ENCODE results near the gene DNAJC10.
"Not testable (repeated sequence)": the region's sequence is repeated elsewhere in the genome, so short reads cannot be mapped to it uniquely, and the experiment has no call there.

Gene DNAJC10

GRCh38 chr2:182724656-182725055 is 8.6 kb downstream of the DNAJC10 start:
- DNase-seq (ENCODE audit: low spot score) = no peak

GRCh38 chr2:182726473-182726872 is 10.4 kb downstream of the DNAJC10 start:
- no peak for DNase-seq (ENCODE audit: low spot score)

DNA sequence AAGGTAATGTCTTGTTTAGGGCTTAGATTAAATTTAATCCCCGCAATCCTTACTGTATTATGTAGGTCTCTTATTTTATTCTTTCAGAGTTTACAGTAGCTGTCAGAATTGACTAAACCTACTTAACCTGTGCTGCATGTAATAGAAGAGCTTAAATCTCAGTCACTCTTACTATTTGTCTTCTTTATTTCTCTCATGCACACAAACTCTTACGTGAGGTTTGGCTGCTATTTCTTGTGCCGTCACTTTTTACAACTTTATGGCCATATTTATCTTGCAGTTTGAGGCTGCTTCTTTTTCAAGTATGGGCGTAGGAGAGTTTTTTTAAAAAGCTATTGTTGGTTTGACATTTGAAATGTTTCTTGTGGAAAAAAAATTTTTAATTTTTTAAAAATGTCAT is 12.0 kb downstream of the DNAJC10 start:
- DNase-seq (ENCODE audit: low spot score) = no peak

- no peak for DNase-seq (ENCODE audit: low spot score)
Measured at GRCh38 chr2:182729710-182730339, 13.8 kb downstream of the DNAJC10 start.

DNA sequence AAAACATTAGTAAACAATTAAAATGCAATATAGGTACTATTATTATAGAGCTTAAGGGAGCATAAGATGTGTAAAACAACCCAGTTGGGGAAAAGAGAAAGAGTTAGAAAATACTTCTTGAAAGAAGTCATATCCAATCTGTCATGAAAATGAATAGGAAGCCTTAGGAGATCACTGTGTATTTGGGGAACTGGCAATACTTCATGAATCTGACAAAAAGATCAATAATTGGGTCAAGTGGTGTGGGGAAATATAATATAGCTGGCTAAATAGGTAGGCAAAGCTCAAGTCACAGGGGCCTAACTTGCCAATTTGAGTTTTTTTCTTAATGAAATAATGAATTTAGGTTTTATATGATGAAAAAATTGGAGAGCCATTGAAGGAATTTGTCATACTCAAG is 14.4 kb downstream of the DNAJC10 start:
- DNase-seq (ENCODE audit: low spot score) = no peak

DNA sequence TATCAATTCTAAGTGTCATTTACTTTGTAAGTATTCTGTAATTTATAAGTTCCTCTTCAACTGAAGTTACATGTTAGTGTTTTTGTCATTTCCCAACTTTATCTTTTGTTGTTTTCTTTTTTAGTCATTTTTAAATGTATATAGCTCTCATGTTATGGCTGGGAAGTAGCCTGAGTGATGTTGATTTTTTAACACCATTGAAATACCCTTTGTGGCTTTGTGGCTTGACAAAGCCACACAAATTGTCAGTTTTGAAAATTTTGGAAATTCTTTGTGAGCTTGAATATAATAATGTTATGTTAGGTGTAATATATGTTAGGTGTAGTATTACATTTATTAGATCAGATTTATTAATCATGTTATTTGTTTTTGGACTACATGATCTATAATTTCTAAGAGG is 16.7 kb downstream of the DNAJC10 start:
- no peak for DNase-seq (ENCODE audit: low spot score)

GRCh38 chr2:182733572-182733971 is 17.5 kb downstream of the DNAJC10 start:
- no peak for DNase-seq (ENCODE audit: low spot score)

DNA sequence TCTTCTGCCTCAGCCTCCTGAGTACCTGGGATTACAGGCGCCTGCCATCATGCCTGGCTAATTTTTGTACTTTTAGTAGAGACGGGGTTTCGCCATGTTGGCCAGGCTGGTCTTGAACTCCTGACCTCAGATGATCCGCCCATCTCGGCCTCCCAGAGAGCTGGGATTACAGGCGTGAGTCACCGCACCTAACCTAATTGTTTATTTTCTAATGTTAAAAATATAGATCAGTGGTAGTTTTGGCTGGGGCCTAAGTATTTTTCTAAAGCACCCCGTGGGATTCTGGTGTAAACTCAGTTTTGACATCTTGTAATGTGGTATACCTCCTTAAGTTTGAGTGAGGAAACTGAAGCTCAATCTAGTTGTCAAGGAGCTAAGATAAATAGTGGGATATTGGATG is 20.8 kb downstream of the DNAJC10 start:
- not testable (repeated sequence) for DNase-seq (ENCODE audit: low spot score)

GRCh38 chr2:182740701-182741100 is 24.6 kb downstream of the DNAJC10 start:
- no peak for DNase-seq (ENCODE audit: low spot score)

DNA sequence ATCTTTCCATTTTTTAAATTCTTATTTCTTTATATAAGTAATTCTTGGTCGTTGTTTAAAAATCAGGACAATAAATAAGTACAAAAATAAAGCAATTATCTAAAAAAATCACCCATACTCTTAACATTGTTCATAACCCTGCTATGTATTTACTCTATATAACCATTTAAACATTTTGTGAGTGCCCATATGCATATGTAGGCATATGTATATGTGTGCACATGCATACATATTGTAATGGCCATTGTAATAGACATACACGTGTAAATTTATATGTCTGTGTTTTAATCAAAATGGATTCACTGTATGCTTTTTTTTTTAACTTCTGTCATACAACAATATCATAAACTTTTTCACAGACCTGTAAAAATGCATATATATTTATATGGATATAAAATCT is 25.6 kb downstream of the DNAJC10 start:
- DNase-seq (ENCODE audit: low spot score) = no peak

DNA sequence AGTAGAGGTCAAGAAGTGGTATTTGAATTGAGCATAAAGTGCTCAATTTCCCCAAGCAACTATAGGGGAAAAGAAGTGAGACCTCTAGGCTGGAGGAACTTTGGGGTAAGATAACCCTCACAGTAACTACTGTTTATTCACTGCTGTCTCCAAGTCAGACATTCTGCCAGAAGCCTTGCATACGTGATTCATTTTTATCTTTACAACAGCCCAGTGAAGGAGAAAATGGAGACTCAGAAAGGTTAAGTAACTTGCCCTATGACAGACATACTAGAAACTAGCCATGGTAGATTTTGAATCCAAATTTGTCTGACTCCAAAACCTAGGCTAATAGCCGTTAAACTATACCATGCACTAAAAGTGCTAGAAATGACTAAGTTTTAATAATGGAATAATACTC is 28.4 kb downstream of the DNAJC10 start:
- DNase-seq (ENCODE audit: low spot score) = no peak

GRCh38 chr2:182745061-182745460 is 29.0 kb downstream of the DNAJC10 start:
- DNase-seq (ENCODE audit: low spot score) = no peak

DNA sequence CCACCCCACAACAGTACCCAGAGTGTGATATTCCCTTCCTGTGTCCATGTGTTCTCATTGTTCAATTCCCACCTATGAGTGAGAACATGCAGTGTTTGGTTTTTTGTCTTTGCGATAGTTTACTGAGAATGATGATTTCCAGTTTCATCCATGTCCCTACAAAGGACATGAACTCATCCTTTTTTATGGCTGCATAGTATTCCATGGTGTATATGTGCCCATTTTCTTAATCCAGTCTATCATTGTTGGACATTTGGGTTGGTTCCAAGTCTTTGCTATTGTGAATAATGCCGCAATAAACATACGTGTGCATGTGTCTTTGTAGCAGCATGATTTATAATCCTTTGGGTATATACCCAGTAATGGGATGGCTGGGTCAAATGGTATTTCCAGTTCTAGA is 29.8 kb downstream of the DNAJC10 start:
- DNase-seq (ENCODE audit: low spot score) = not testable (repeated sequence)

- no peak for DNase-seq (ENCODE audit: low spot score)
Measured at GRCh38 chr2:182754231-182754630, 38.2 kb downstream of the DNAJC10 start.

DNA sequence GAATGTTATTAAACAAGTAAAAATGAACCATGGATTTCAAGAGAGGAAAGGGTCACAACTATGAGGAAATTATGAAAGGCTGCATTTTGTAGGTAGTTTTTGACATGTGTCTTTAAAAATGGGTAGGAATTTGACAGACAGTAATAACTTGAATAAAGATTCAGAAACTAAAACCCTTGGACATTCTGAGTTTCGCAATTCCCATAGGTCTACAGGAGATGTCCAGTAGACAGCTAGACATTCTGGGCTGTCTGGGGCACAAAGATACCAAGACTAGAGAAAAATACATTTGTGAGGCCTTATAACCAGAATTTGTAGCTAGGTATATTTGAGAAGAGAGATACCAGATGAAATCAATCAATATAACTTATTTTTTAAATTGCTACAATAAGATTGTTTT is 42.3 kb downstream of the DNAJC10 start:
- DNase-seq (ENCODE audit: low spot score) = no peak

DNA sequence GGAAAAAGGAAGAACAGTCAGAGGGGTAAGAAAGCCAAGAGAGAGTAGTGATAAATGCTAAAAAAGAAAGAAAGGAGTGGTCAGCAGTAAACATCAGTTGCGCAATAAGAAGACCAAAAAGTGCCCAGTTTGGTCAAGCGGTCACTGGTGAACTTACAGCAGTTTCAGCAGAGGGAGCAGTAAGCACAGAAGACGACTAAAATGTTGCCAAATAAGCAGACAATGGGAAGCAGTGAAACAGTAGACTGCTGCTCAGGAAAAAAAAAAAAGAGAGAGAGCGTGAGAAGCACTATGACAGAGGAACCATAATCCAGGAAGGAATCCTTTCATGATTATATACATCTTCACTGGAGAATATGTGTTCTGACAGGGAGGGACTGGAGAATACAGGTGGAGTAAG is 45.8 kb downstream of the DNAJC10 start:
- no peak for DNase-seq (ENCODE audit: low spot score)

DNA sequence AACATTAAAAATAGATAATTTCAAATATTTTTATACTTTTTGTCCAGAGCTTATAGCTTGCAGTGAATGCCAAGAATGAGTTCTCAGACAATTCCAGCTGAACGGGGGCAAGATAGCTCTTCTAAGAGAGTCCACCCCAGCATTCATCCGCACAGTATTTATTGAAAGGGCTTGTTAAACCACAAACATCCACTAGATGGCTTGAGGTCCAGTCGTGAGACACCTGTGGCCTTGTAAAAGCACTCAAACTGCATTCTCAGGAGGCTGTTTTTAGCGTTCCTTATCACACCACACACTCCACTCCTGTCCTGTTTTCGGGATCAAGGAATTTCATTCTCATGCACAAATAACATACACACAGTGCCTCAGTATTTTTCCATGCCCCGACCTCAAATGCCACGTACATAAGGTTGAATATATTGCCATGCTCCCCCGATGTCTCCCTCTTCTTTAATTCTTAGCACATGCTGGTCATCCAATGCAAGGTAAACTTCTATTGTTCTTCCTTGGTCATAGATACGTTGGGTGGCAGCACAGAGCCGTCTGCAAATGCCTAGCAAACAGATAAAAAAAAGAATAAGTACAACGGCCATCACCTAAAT is 47.4 kb downstream of the DNAJC10 start:
- DNase-seq (ENCODE audit: low spot score) = no peak

DNA sequence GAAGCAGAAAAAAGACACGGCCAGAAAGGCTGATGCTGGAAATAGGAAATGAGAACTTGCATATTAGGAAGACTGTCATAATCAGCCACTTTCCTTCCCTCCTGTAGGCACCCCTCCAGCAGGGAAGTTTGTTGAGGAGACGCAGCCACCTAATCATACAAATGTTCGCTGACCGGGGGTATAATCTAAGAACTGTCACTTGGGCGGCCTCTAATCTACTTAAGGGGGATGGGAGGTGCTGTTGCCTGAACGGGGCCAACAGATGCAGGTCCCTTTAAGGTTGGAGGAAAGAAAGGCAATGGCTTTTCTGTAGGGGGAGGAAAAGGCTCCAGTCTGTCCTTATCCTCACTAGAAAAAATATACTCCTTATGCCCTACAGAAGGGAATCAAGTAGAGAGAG is 50.6 kb downstream of the DNAJC10 start:
- no peak for DNase-seq (ENCODE audit: low spot score)

- DNase-seq (ENCODE audit: low spot score) = no peak
Measured at GRCh38 chr2:182767578-182767977, 51.5 kb downstream of the DNAJC10 start.

DNA sequence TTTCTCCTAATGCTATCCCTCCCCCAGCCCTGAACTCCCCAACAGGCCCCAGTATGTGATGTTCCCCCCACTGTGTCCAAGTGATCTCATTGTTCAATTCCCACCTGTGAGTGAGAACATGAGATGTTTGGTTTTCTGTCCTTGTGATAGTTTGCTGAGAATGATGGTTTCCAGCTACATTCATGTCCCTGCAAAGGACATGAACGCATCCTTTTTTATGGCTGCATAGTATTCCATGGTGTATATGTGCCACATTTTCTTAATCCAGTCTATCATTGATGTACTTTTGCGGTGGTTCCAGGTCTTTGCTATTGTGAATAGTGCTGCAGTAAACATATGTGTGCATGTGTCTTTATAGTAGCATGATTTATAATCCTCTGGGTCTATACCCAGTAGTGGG is 52.9 kb downstream of the DNAJC10 start:
- DNase-seq (ENCODE audit: low spot score) = not testable (repeated sequence)

GRCh38 chr2:182779323-182779722 is 63.3 kb downstream of the DNAJC10 start:
- DNase-seq (ENCODE audit: low spot score) = no peak

GRCh38 chr2:182781099-182781498 is 65.0 kb downstream of the DNAJC10 start:
- DNase-seq (ENCODE audit: low spot score) = not testable (repeated sequence)

DNA sequence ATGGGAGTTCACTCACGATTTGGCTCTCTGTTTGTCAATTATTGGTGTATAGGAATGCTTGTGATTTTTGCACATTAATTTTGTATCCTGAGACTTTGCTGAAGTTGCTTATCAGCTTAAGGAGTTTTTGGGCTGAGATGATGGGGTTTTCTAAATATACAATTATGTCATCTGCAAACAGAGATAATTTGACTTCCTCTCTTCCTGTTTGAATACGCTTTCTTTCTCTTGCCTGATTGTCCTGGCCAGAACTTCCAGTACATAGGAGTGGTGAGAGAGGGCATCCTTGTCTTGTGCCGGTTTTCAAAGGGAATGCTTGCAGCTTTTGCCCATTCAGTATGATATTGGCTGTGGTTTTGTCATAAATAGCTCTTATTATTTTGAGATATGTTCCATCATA is 66.6 kb downstream of the DNAJC10 start:
- DNase-seq (ENCODE audit: low spot score) = not testable (repeated sequence)

DNA sequence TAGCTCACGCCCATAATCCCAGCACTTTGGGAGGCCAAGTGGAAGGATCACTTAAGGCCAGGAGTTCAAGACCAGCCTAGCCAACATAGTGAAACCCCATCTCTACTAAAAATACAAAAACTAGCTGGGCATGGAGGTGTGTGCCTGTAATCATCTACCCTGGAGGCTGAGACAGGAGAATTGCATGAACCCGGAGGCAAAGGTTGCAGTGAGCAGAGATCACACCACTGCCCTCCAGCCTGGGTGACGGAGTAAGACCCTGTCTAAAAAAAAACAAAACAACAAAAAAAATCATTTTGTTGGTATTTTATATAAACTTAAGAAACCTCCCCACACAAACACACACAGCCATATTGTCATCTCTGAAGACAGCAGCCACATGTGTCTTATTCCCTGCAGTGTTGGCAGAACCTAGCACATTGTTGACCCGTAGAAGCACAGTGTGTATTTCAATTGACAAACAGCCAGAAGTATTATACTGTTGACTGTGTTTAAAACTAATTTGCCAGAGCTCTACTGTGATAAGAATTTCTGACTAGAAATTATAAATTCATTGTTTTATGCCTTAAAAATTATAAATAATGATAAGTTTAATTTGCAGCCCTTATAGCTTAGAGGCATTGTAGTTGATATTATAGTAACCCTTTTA is 68.1 kb downstream of the DNAJC10 start:
- DNase-seq (ENCODE audit: low spot score) = no peak
